ENCODE results near the gene MFNG.

MFNG gene

GRCh38 chr22:37481347-37481907 lies 4.8 kb downstream of the MFNG start:
- no peak for DNase-seq (ENCODE audit: low read depth)
- in situ Hi-C loops (cut with HindIII; ENCODE audit: low sequenced_read_pairs), result no loop called here
- TF ChIP-seq, protein P1, sequence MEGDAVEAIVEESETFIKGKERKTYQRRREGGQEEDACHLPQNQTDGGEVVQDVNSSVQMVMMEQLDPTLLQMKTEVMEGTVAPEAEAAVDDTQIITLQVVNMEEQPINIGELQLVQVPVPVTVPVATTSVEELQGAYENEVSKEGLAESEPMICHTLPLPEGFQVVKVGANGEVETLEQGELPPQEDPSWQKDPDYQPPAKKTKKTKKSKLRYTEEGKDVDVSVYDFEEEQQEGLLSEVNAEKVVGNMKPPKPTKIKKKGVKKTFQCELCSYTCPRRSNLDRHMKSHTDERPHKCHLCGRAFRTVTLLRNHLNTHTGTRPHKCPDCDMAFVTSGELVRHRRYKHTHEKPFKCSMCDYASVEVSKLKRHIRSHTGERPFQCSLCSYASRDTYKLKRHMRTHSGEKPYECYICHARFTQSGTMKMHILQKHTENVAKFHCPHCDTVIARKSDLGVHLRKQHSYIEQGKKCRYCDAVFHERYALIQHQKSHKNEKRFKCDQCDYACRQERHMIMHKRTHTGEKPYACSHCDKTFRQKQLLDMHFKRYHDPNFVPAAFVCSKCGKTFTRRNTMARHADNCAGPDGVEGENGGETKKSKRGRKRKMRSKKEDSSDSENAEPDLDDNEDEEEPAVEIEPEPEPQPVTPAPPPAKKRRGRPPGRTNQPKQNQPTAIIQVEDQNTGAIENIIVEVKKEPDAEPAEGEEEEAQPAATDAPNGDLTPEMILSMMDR (IDR thresholded peaks at IDR 0.05; ENCODE audit: low read depth, low read length, missing control alignments), result no peak
- H3K4me3 ChIP-seq (ENCODE audit: low read depth, low read length), result no peak overlapping the region

- TF ChIP-seq, protein P1 (IDR thresholded peaks at IDR 0.05; ENCODE audit: low read depth, low read length, missing control alignments), result no peak
- in situ Hi-C loops (cut with HindIII; ENCODE audit: low sequenced_read_pairs), result no loop called here
- no peak overlapping the region for H3K4me3 ChIP-seq (ENCODE audit: low read depth, low read length)
- DNase-seq (ENCODE audit: low read depth), result no peak
Observed at GRCh38 chr22:37480387-37481346, 5.5 kb downstream of the MFNG start.

- no peak for DNase-seq (ENCODE audit: low read depth)
- in situ Hi-C loops (cut with HindIII; ENCODE audit: low sequenced_read_pairs), result no loop called here
- no peak overlapping the region for H3K4me3 ChIP-seq (ENCODE audit: low read depth, low read length)
- TF ChIP-seq, protein P1 (IDR thresholded peaks at IDR 0.05; ENCODE audit: low read depth, low read length, missing control alignments), result no peak
Observed at GRCh38 chr22:37479196-37479595, 7.0 kb downstream of the MFNG start.

- TF ChIP-seq, protein P1 (IDR thresholded peaks at IDR 0.05; ENCODE audit: low read depth, low read length, missing control alignments), result no peak
- DNase-seq (ENCODE audit: low read depth), result no peak
- no peak overlapping the region for H3K4me3 ChIP-seq (ENCODE audit: low read depth, low read length)
- in situ Hi-C loops (cut with HindIII; ENCODE audit: low sequenced_read_pairs), result no loop called here
Observed at GRCh38 chr22:37476389-37477329, 9.5 kb downstream of the MFNG start.

DNA sequence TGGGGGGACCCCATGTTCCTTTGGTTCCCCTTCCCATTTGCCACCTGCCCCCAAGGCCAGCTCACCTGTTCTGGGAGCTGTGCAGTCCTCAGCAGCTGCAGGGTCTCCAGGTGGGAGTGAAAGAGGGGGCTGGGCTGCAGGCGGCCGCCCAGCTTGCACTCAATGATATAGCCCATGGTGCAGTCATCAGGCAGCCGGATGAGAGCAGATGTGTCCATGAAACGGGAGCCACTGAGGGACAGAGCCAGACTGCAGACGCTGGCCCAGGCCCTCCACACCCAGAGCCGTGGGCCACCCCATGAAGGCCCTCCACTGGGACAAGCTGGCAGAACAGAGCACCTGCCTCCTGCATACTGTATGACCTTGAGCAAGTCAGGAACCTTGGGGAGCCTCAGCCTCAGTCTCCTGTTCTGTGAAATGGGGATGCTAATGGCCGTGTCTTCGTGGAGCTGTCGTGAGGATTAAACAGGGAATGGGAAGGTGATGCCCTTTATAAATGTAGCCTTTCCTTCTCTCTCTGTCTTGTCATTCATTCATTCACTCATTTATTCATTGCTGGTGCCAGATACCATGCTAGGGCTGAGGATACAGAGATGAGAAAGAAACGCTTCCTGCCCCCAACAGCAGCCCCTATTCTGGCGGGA lies 11.6 kb downstream of the MFNG start:
- in situ Hi-C loops (cut with HindIII; ENCODE audit: low sequenced_read_pairs), result no loop called here
- TF ChIP-seq, protein P1 (IDR thresholded peaks at IDR 0.05; ENCODE audit: low read depth, low read length, missing control alignments), result no peak
- no peak for DNase-seq (ENCODE audit: low read depth)
- no peak overlapping the region for H3K4me3 ChIP-seq (ENCODE audit: low read depth, low read length)
